IPS-18c (cell line): Measurements from ENCODE around the gene CPPED1.

ENCODE experiments used
- H3K4me3 ChIP-seq: 2 replicates; pipeline ENCODE4 v1.7.0; 2013; ENCODE audit warnings: low read depth, mild to moderate bottlenecking, low read length, moderate library complexity; ENCODE audit not compliant: insufficient read depth
- H3K9me3 ChIP-seq: one replicate; pipeline ENCODE4 v1.6.1; 2013; ENCODE audit warnings: mild to moderate bottlenecking, low read length, moderate library complexity; ENCODE audit not compliant: control insufficient read depth, insufficient read depth

CPPED1 gene

GRCh38 chr16:12723681-12724080 is 80.0 kb downstream of the CPPED1 start:
- Histone ChIP-seq H3K9me3 (no peaks in the 10 kb centered on the region), H3K4me3 (no peak overlapping the region)

DNA sequence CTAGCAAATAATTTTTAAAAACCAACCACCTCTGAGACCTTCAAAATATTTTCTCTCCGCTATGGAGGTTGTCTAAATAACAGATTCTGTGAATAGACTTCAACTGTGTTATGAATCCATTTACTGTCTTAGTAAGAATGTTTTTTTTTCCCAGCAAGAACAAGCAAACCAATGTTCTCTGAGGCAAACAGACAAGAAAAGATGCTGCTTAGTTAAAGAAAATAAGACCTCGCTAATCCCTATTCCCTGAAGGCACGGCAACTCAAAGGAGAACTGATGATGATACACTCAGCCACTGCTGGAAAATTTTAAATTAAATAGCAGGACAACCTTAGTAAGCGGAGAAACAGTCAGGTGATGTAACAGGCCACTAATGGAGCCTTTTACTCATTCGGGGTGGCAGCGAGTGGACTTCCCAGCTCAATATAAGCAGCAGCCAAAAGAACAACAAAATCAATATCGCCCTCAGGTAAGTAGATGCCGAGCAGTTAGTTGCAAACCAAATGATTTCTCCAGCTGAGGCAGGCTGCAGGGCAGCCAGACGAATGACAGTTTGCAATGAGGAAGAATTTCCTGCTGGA is 81.8 kb downstream of the CPPED1 start:
- Histone ChIP-seq H3K4me3 (no peak overlapping the region), H3K9me3 (no peaks in the 10 kb centered on the region)

- no peaks in the 10 kb centered on the region for H3K9me3 ChIP-seq
- no peak overlapping the region for H3K4me3 ChIP-seq
Observed at GRCh38 chr16:12719972-12720371, 83.7 kb downstream of the CPPED1 start.

DNA sequence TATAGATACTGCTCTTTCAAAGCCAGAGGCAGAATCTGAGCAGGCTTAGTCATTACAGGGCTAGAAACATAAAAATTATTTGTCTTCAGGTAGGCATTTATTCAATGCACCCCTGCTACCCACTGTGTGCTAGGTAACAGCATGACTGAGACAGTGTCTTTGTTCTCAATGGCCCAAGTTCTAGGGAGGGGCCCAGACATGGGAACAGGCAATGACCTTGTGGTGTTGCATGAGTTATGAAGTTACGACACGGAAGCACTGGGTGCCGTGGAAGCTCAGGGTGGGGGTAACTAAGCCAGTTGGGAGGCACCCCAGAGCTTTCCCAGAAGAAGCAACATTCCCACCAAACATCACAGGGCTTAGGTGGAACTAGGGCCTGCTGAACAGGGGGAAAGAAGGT is 87.0 kb downstream of the CPPED1 start:
- Histone ChIP-seq H3K9me3 (no peaks in the 10 kb centered on the region), H3K4me3 (no peak overlapping the region)

DNA sequence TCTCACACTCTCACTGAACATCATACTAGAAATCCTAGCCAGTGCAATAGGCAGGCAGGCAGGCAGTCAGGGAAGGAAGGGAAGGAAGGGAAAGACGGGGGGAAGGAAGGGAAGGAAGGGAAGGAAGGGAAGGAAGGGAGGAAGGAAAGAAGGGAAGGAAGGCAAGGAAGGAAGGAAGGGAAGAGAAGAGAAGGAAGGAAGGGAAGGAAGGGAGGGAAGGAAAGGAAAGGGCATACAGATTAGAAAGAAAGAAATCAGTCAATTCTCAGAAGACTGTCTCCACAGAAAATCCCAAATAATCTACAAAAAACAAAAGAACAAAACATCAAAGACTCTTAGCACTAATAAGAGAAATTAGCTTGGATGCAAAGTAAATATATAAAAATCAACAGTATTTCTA is 93.9 kb downstream of the CPPED1 start:
- Histone ChIP-seq H3K4me3 (no peak overlapping the region), H3K9me3 (peaks cover 2% of the 10 kb centered on the region)

DNA sequence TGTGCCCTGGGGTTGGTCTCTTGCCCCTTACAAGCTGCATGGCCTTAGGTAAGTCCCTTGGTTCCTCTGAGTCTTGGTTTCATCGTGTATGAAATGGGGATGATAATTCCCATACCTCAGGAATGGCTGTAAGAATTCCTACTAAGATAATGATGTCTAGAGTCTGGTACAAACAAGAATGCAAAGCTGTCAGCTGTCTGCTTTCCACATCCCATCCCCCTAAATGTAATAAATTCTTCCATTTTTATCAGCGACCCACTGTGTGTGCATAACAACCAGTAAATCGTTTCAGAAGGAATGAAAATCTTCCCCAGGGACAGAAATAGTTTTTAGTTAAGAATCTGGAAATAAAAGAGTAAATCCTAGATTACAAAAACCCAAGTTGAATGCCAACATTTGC is 95.4 kb downstream of the CPPED1 start:
- no peak overlapping the region for H3K4me3 ChIP-seq
- peaks cover 2% of the 10 kb centered on the region for H3K9me3 ChIP-seq

GRCh38 chr16:12706628-12707027 is 97.1 kb downstream of the CPPED1 start:
- no peak overlapping the region for H3K4me3 ChIP-seq
- H3K9me3 ChIP-seq = peaks cover 2% of the 10 kb centered on the region

DNA sequence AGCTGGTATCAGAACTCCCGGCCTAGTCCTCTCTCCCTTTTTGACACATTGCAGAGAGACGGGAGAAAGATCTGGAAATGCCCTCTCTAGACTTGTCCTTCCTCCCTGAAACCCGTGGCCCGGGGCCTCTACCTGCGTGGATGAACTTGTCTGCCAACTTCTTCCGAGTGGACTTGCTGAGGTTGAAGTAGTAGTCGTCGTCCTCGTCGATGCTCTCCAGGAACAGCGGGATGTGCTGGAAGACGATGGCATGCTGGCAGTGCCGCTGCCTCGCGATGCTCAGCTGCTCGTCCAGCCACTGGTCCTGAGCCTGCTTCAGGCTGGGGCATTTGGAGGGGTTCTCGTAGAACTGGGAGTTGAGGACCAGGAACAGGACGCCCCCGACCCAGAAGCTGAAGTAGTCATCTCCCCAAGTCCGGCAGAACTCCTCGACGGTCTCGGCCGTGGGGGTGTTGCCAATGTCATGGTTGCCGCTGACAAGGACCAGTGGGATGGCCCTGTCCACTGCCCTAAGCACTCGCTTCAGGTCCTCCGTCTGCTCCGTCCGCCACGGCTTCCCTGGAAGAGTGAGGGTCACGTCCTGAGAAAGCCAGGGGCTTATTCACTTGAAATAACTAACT is 99.1 kb downstream of the CPPED1 start:
- Histone ChIP-seq H3K4me3 (no peak overlapping the region), H3K9me3 (no peaks in the 10 kb centered on the region)

DNA sequence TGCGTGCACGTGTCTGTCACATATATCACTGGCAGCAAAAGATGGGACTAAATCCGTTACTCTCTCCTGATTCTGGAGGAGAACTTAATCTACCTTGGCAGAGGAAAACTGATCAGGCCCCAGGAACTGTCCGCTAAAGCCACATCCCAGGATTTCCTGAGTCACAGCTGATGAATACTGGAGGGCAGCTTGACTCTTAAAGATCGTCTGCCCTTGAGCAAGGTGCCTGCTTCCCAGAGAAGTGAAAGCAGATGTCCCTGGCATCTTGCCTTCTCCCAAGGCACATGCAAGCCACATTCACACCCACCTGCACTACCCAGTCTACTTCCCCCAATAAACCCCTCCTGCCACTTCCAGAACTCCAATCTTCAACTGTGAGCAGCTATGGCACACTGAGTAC is 99.8 kb downstream of the CPPED1 start:
- Histone ChIP-seq H3K4me3 (no peak overlapping the region), H3K9me3 (no peaks in the 10 kb centered on the region)

GRCh38 chr16:12700161-12700560 is 103.5 kb downstream of the CPPED1 start:
- no peaks in the 10 kb centered on the region for H3K9me3 ChIP-seq
- H3K4me3 ChIP-seq = no peak overlapping the region

GRCh38 chr16:12699161-12699560 is 104.5 kb downstream of the CPPED1 start:
- Histone ChIP-seq H3K9me3 (peaks cover under 1% of the 10 kb centered on the region), H3K4me3 (no peak overlapping the region)

DNA sequence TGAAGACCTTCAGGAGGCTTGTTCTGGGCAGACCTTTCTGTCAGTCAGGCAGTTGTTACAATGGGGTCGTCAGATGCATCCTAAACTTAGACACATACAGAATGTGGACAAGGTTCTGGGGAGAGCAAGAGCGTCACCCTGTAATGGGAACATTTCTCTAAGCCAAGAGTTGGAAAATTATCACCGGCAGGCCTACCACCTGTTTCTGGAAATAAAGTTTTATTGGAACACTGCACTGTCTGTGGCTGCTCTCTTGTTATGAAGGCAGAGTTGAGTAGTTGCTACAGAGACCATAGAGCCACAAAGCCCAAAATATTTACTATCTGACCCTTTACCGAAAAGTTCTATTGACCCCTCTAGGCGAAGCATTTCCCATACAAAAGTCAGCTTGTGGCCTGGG is 106.2 kb downstream of the CPPED1 start:
- H3K9me3 ChIP-seq = peaks cover 2% of the 10 kb centered on the region
- H3K4me3 ChIP-seq = no peak overlapping the region

DNA sequence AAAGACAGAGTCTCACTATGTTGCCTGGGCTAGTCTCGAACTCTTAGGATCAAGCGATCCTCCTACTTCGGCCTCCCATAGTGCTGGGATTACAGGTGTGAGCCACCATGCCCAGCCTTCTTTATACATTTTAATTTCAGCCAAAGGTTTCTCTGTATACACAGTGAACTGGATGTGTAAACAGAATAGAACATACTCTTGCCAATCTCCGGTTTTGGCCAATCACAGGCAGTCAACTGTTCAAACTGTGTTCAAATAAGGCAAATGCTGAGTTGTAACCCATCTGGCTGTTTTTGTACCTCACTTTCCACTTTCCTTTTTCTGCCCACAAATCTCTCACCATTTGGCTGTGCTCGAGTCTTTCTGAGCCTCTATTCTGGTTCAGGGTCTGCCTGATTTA is 108.2 kb downstream of the CPPED1 start:
- no peak overlapping the region for H3K4me3 ChIP-seq

DNA sequence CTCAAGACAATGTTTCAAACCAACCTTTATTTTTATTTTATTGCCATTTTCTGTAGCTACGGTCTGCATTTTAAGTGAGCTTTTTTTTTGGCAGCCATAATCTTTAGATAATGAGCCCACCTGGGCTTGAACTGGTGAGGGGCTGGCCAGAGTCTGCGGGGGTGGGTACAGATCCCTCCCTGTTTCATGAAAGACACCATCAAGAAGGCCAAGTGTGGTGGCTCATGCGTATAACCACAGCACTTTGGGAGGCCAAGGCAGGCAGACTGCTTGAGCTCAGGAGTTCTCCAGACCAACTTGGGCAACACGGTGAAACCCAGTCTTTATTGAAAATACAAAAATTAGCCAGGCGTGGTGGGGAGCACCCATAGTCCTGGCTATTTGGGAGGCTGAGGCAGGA is 113.7 kb downstream of the CPPED1 start:
- no peak overlapping the region for H3K4me3 ChIP-seq
- peaks cover 2% of the 10 kb centered on the region for H3K9me3 ChIP-seq

More for the DNA sequence above, 108.2 kb downstream of the CPPED1 start:
- H3K9me3 ChIP-seq = peaks cover 2% of the 10 kb centered on the region

DNA sequence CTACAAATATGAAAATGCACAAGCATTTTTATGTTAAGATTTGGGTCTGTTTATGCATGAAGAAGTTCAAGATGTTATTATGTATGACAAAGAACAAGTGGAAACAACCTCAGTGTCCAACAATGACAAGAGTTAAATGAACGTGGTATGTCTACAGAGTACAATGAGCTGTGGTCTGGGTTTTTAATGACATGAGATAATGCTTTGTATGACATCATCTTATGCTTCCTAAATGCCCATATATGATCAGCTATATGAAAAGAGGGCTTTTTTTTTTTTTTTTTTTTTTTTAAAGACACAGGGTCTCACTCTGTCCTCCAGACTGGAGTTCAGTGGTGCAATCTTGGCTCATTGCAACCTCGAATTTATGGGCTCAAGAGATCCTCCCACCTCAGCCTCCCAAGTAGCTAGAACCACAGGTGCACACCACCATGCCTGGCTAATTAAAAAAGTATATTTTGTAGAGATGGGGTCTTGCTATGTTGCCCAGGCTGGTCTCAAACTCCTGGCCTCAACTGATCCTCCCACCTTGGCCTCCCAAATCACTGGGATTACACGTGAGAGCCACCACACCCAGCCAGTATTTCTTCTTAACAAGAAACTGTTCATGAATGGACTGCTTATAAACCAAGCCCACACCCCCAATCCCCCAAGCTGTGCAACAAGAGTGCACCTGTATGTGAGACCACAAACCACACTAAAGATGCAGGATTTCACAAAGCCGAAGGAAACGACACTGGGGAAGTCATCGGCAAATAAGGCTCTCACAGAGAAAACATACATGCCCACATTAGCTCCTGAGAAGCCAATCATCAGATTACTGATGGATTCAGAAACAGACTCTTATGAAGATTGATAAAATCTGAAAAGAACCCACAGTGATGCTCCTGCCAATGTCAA is 114.5 kb downstream of the CPPED1 start:
- Histone ChIP-seq H3K4me3 (no peak overlapping the region), H3K9me3 (peaks cover 4% of the 10 kb centered on the region)

DNA sequence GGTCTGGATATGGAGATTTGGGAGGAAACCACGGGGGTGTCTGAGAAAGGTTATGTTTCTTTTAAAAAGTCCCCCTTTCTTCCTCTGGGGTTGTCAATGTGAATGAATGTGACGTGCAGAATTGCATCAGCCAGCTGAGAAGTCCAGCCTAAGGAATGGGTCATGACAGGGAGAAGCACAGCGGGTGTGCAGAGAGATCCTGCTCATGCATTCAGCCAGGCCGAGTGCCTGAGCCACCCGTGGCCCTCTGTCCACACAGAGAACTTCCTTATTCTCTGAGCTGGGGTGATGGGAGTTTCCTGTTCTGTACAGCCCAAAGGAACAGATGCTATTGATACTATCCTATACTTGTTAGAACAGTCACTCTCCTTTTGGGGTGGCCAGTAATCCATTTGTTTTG is 117.9 kb downstream of the CPPED1 start:
- peaks cover 2% of the 10 kb centered on the region for H3K9me3 ChIP-seq

GRCh38 chr16:12682432-12683165 is 121.1 kb downstream of the CPPED1 start:
- peaks cover 2% of the 10 kb centered on the region for H3K9me3 ChIP-seq
- H3K4me3 ChIP-seq = no peak overlapping the region

More for the DNA sequence above, 117.9 kb downstream of the CPPED1 start:
- no peak overlapping the region for H3K4me3 ChIP-seq
